Naive B cell (primary cell): ENCODE measurements around the gene VPS51. TPM values are rescaled to one million over a fixed set of nuclear protein-coding genes. Genes with fewer than 3 reads are reported as not detected.
"Not testable (repeated sequence)": the region's sequence is repeated elsewhere in the genome, so short reads cannot be mapped to it uniquely, and the experiment has no call there.

Experiments used
- ATAC-seq, 2 donors: fragments of 150-1000 bp; cut with Tn5 transposase; 2 replicates each; pipeline ENCODE4 v1.10.0; 2021; ENCODE audit warnings: low read depth in 2 of 2, mild to moderate bottlenecking in 2 of 2, moderate library complexity in 2 of 2
- DNase-seq: peaks from one replicate; pipeline ENCODE4 v3.0.0; 2022
- H3K27ac Mint-ChIP-seq, 6 donors: one replicate each; pipeline ENCODE4 v1.8.0; 2020 to 2022; ENCODE audit warnings: mild to moderate bottlenecking in 6 of 6, mixed read lengths in 6 of 6, moderate library complexity in 5 of 6, inconsistent platforms in 2 of 6
- H3K27me3 Mint-ChIP-seq, 3 donors: one replicate each; pipeline ENCODE4 v1.8.0; 2021 to 2022; ENCODE audit warnings: mixed read lengths in 3 of 3, mild to moderate bottlenecking in 1 of 3
- H3K36me3 Mint-ChIP-seq, 2 donors: one replicate each; pipeline ENCODE4 v1.8.0; 2020 to 2022; ENCODE audit warnings: mixed read lengths in 2 of 2, inconsistent platforms in 1 of 2, mild to moderate bottlenecking in 1 of 2
- H3K4me1 Mint-ChIP-seq, 3 donors: one replicate each; pipeline ENCODE4 v1.8.0; 2020 to 2022; ENCODE audit warnings: mixed read lengths in 3 of 3, inconsistent platforms in 1 of 3, mild to moderate bottlenecking in 1 of 3, moderate library complexity in 1 of 3
- H3K4me3 Mint-ChIP-seq, 8 donors: one replicate each; pipeline ENCODE4 v1.8.0; 2020 to 2022; ENCODE audit warnings: mild to moderate bottlenecking in 8 of 8, mixed read lengths in 8 of 8, moderate library complexity in 8 of 8, inconsistent platforms in 2 of 8
- H3K9me3 Mint-ChIP-seq, 7 donors: one replicate each; pipeline ENCODE4 v1.8.0; 2020 to 2022; ENCODE audit warnings: mixed read lengths in 7 of 7, mild to moderate bottlenecking in 5 of 7, inconsistent platforms in 2 of 7, moderate library complexity in 1 of 7
- polyA plus RNA-seq, 6 donors: library from polyadenylated mRNA; unstranded; fragments of 300-500 nt; fragmentation: Illumina TruSeq; gene quantifications; one replicate each; pipeline ENCODE4 v1.2.3, GENCODE V29; 2021; ENCODE audit warnings: low read depth in 6 of 6

The VPS51 gene
- polyA plus RNA-seq, 6 donors from 2014 or later: 80.5 to 106 (median 91.2) TPM

GRCh38 chr11:65148657-65149056, 52.6 kb downstream of the VPS51 start:
- Mint-ChIP-seq H3K36me3 (no peaks in the 10 kb centered on the region), H3K9me3 (peaks cover 0 to 3% (median 0%) of the 10 kb centered on the region in 7 donors), H3K27me3 (no peaks in the 10 kb centered on the region), H3K4me3 (no peak overlapping the region), H3K4me1 (peaks cover 32 to 44% (median 44%) of the 10 kb centered on the region in 3 donors), H3K27ac (peak overlapping the region in 2 of 6 donors; percentile 31 to 33)
- DNase-seq (no peak), ATAC-seq (no peak)

DNA sequence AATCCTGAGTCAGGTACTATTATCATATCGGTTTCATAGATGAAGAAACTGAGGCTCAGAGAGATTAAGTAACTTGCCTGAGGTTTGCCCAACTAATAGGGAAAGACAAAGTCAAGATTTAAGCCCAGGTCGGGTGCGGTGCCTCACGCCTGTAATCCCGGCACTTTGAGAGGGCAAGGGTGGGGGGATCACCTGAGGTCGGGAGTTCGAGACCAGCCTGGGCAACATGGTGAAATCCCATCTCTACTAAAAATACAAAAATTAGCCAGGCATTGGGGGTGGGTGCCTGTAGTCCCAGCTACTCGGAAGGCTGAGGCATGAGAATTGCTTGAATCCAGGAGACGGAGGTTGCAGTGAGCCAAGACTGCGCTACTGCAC, 54.1 kb downstream of the VPS51 start:
- Mint-ChIP-seq H3K27ac (peak overlapping the region in 1 of 6 donors; percentile 37), H3K4me3 (peak overlapping the region in 1 of 8 donors; percentile 25)
- not testable (repeated sequence) for H3K27me3 Mint-ChIP-seq

DNA sequence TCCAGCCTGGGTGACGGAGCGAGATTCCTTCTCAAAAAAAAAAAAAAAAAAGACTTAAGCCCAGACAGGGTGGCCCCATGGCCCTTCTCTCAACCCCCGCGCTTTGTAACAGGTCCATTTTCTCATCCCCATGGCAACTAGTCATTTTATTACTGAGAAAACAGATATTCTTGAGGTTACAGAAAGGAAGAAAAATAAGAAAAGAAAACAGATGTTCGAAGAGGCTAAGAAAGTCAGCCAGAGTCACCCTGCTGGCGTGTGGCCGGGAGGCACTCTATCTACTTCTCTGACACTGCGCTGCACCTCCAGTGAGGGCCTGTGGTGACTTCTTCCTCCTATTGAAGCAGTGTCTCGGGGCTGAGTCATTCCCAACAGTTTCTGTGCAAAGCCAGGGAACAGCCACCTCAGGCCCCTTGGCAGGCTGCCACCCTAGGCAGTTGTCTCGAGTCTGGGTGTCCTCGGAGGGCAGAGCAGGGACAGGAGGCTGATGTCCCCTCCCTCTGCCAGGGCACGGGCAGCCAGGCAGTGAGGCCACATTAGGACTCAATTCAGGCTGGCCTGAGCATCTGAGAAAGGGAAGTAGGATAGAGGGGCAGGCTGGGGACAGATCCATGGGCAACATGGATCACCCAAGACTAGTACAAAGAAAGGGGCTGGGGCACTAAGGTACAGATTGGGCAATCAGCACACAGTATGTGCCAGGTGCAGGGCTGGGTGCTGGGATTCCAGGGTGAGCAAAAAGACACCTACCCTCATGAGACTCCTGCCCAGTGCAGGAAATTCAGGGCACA, 54.7 kb downstream of the VPS51 start:
- Mint-ChIP-seq H3K4me1 (peaks cover 32 to 41% (median 38%) of the 10 kb centered on the region in 3 donors), H3K36me3 (no peaks in the 10 kb centered on the region), H3K4me3 (peak overlapping the region in 2 of 8 donors; percentile 25 to 71), H3K27ac (peak overlapping the region in 2 of 6 donors; percentile 3 to 87), H3K9me3 (peaks cover 0 to 3% (median 0%) of the 10 kb centered on the region in 7 donors), H3K27me3 (no peaks in the 10 kb centered on the region)
- ATAC-seq (peak; percentile 48 to 56), DNase-seq (no peak)

More for the DNA sequence above, 54.1 kb downstream of the VPS51 start:
- not testable (repeated sequence) for DNase-seq, H3K9me3 Mint-ChIP-seq, H3K36me3 Mint-ChIP-seq, ATAC-seq
- peaks cover 32 to 44% (median 43%) of the 10 kb centered on the region in 3 donors for H3K4me1 Mint-ChIP-seq

GRCh38 chr11:65151331-65151899, 55.4 kb downstream of the VPS51 start:
- H3K27ac Mint-ChIP-seq: peak overlapping the region in 4 of 6 donors; percentile 2 to 66 (median 20)
- no peak for DNase-seq
- no peak for ATAC-seq
- H3K27me3 Mint-ChIP-seq: no peaks in the 10 kb centered on the region
- H3K36me3 Mint-ChIP-seq: no peaks in the 10 kb centered on the region
- peak overlapping the region in 4 of 8 donors; percentile 5 to 36 (median 16) for H3K4me3 Mint-ChIP-seq
- H3K4me1 Mint-ChIP-seq: peaks cover 29 to 33% (median 31%) of the 10 kb centered on the region in 3 donors
- peaks cover 0 to 3% (median 0%) of the 10 kb centered on the region in 7 donors for H3K9me3 Mint-ChIP-seq

GRCh38 chr11:65152122-65152521, 56.1 kb downstream of the VPS51 start:
- H3K27ac Mint-ChIP-seq: peak overlapping the region in 4 of 6 donors; percentile 3 to 84 (median 28)

GRCh38 chr11:65156256-65156655, 60.2 kb downstream of the VPS51 start:
- DNase-seq: no peak
- Mint-ChIP-seq H3K27me3 (no peaks in the 10 kb centered on the region), H3K4me3 (no peak overlapping the region), H3K27ac (no peak overlapping the region), H3K4me1 (peaks cover 13 to 18% (median 17%) of the 10 kb centered on the region in 3 donors), H3K9me3 (no peaks in the 10 kb centered on the region), H3K36me3 (no peaks in the 10 kb centered on the region)
- ATAC-seq: no peak

More at GRCh38 chr11:65152122-65152521, 56.1 kb downstream of the VPS51 start:
- DNase-seq (no peak), ATAC-seq (peak in 1 of 2 donors; percentile 52)
- Mint-ChIP-seq H3K9me3 (peaks cover 0 to 3% (median 0%) of the 10 kb centered on the region in 7 donors), H3K4me1 (peaks cover 23 to 31% (median 25%) of the 10 kb centered on the region in 3 donors), H3K4me3 (peak overlapping the region in 2 of 8 donors; percentile 5 to 11), H3K36me3 (no peaks in the 10 kb centered on the region), H3K27me3 (no peaks in the 10 kb centered on the region)

- Mint-ChIP-seq H3K36me3 (no peaks in the 10 kb centered on the region), H3K27me3 (no peaks in the 10 kb centered on the region), H3K4me3 (no peak overlapping the region), H3K27ac (peak overlapping the region in 1 of 6 donors; percentile 26), H3K9me3 (no peaks in the 10 kb centered on the region), H3K4me1 (peaks cover 7 to 12% (median 11%) of the 10 kb centered on the region in 3 donors)
- DNase-seq (no peak), ATAC-seq (no peak)
These were observed 60.9 kb downstream of the VPS51 start for GRCh38 chr11:65156926-65157325.

- ATAC-seq: no peak
- Mint-ChIP-seq H3K27ac (peak overlapping the region in 1 of 6 donors; percentile 26), H3K9me3 (no peaks in the 10 kb centered on the region), H3K27me3 (no peaks in the 10 kb centered on the region), H3K36me3 (no peaks in the 10 kb centered on the region), H3K4me3 (no peak overlapping the region), H3K4me1 (peaks cover 2 to 8% (median 7%) of the 10 kb centered on the region in 3 donors)
- DNase-seq: no peak
These were observed 61.3 kb downstream of the VPS51 start for GRCh38 chr11:65157336-65157735.

GRCh38 chr11:65159012-65159411, 63.0 kb downstream of the VPS51 start:
- no peak overlapping the region for H3K4me3 Mint-ChIP-seq
- no peaks in the 10 kb centered on the region for H3K4me1 Mint-ChIP-seq
- no peak overlapping the region for H3K27ac Mint-ChIP-seq
- H3K9me3 Mint-ChIP-seq: no peaks in the 10 kb centered on the region
- H3K36me3 Mint-ChIP-seq: no peaks in the 10 kb centered on the region
- H3K27me3 Mint-ChIP-seq: no peaks in the 10 kb centered on the region
- DNase-seq: no peak
- ATAC-seq: no peak

GRCh38 chr11:65160643-65161042, 64.6 kb downstream of the VPS51 start:
- H3K27ac Mint-ChIP-seq: peak overlapping the region in 1 of 6 donors; percentile 49
- no peak for ATAC-seq
- H3K36me3 Mint-ChIP-seq: no peaks in the 10 kb centered on the region
- no peak for DNase-seq
- no peak overlapping the region for H3K4me3 Mint-ChIP-seq
- H3K9me3 Mint-ChIP-seq: no peaks in the 10 kb centered on the region
- no peaks in the 10 kb centered on the region for H3K4me1 Mint-ChIP-seq
- H3K27me3 Mint-ChIP-seq: no peaks in the 10 kb centered on the region

Other genes with a start within 250 kb of the VPS51 start
- 100 to 1,000 TPM in 2 of 6 donors, 10 to 100 TPM in 4; 65.3 to 119 (median 90.7) TPM for gene EHD1, start 217.6 kb upstream of the VPS51 start, polyA plus RNA-seq
- 1 to 10 TPM in 5 of 6 donors, not detected in 1; 2.8 to 5.0 (median 3.4) TPM for gene ATG2A, start 179.0 kb upstream of the VPS51 start, polyA plus RNA-seq
- 10 to 100 TPM in 3 of 6 donors, 1 to 10 TPM in 3; 7.2 to 15.1 (median 10.2) TPM for gene PPP2R5B, start 171.5 kb upstream of the VPS51 start, polyA plus RNA-seq
- gene GPHA2, start 160.3 kb upstream of the VPS51 start, polyA plus RNA-seq: not detected
- gene MAJIN, start 124.1 kb upstream of the VPS51 start, polyA plus RNA-seq: 1 to 10 TPM in 2 of 6 donors, under 1 TPM in 2, not detected in 2; 0.48 to 1.7 (median 1.1) TPM
- gene BATF2, start 99.2 kb upstream of the VPS51 start, polyA plus RNA-seq: 1 to 10 TPM in 3 of 6 donors, under 1 TPM in 2, not detected in 1; 0.13 to 2.9 (median 1.6) TPM
- gene ARL2, start 82.1 kb upstream of the VPS51 start, polyA plus RNA-seq: 10 to 100 TPM; 45.9 to 74.0 (median 64.2) TPM
- 10 to 100 TPM; 11.7 to 18.3 (median 14.9) TPM for gene SNX15, start 68.8 kb upstream of the VPS51 start, polyA plus RNA-seq
- 1 to 10 TPM; 4.7 to 9.6 (median 6.4) TPM for gene SAC3D1, start 55.0 kb upstream of the VPS51 start, polyA plus RNA-seq
- gene NAALADL1, start 37.7 kb upstream of the VPS51 start, polyA plus RNA-seq: 10 to 100 TPM; 19.4 to 28.3 (median 24.3) TPM
- under 1 TPM in 5 of 6 donors, not detected in 1; 0.11 to 1.00 (median 0.47) TPM for gene CDCA5, start 12.2 kb upstream of the VPS51 start, polyA plus RNA-seq
- gene ZFPL1, start 12.0 kb upstream of the VPS51 start, polyA plus RNA-seq: 10 to 100 TPM; 30.0 to 37.4 (median 35.0) TPM
- gene TM7SF2, start 15.7 kb downstream of the VPS51 start, polyA plus RNA-seq: 10 to 100 TPM; 11.6 to 18.4 (median 15.0) TPM
- 10 to 100 TPM in 4 of 6 donors, 1 to 10 TPM in 2; 6.3 to 16.5 (median 14.1) TPM for gene ZNHIT2, start 21.5 kb downstream of the VPS51 start, polyA plus RNA-seq
- gene FAU, start 25.9 kb downstream of the VPS51 start, polyA plus RNA-seq: 1,000 to 10,000 TPM; 1,024 to 1,586 (median 1,385) TPM
- 100 to 1,000 TPM in 3 of 6 donors, 10 to 100 TPM in 3; 68.8 to 111 (median 102) TPM for gene MRPL49, start 26.1 kb downstream of the VPS51 start, polyA plus RNA-seq
- 10 to 100 TPM; 21.4 to 86.9 (median 43.5) TPM for gene SYVN1, start 38.3 kb downstream of the VPS51 start, polyA plus RNA-seq
- gene SPDYC, start 74.0 kb downstream of the VPS51 start, polyA plus RNA-seq: under 1 TPM in 1 of 6 donors, not detected in 5; 0.48 TPM
- 100 to 1,000 TPM in 5 of 6 donors, 10 to 100 TPM in 1; 93.8 to 132 (median 124) TPM for gene CAPN1, start 85.7 kb downstream of the VPS51 start, polyA plus RNA-seq
- 10 to 100 TPM; 11.9 to 20.4 (median 16.2) TPM for gene POLA2, start 165.7 kb downstream of the VPS51 start, polyA plus RNA-seq
- gene CDC42EP2, start 218.7 kb downstream of the VPS51 start, polyA plus RNA-seq: under 1 TPM in 1 of 6 donors, not detected in 5; 0.88 TPM
- gene DPF2, start 237.6 kb downstream of the VPS51 start, polyA plus RNA-seq: 100 to 1,000 TPM in 1 of 6 donors, 10 to 100 TPM in 5; 68.1 to 104 (median 91.9) TPM